ENCODE results near the gene KRTAP10-5.
"Not testable (repeated sequence)": the region's sequence is repeated elsewhere in the genome, so short reads cannot be mapped to it uniquely, and the experiment has no call there.

KRTAP10-5 gene

GRCh38 chr21:44590897-44591800 is 10.7 kb upstream of the KRTAP10-5 start:
- DNase-seq: not testable (repeated sequence)

DNA sequence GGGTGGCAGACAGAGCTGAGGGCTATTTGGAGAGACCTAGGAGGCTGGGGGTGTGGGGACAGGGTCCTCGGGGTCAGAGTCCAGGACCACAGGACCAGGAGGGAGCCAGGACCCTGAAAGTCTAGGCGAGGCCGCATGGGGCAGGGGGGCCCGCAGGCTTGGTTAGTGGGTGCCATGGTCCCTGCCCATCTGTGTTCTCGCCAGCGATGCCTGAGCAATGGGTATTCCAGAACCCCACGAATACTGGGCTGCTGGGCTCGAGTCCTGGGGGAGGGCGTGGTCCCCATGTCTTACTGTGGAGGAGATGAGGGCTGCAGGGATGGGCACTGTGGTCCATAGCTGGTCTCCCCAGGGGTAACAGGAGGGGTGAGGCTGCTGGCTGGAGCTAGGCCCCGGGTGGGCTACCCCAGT is 9.9 kb upstream of the KRTAP10-5 start:
- DNase-seq: no peak

GRCh38 chr21:44589586-44590305 is 9.3 kb upstream of the KRTAP10-5 start:
- DNase-seq: no peak

DNA sequence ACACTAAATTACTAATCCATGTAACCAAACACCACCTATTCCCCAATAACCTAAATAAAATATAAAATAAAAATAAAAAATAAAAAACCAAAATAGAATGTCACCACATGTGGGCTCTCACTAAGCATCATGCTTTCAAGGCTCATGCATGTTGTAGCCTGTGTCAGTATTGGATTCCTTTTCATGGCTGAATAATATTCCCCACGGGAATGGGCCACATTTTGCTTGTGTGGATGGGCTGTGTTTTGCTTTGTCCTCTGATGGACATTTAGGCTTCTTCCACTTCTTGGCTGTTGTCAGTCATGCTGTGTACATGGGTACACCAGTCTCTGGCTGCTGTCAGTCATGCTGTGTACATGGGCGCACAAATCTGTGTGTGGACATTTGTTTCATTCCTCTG is 8.7 kb upstream of the KRTAP10-5 start:
- DNase-seq: no peak

- DNase-seq: no peak
These were observed 5.5 kb upstream of the KRTAP10-5 start for GRCh38 chr21:44585892-44586291.

- no peak for DNase-seq
These were observed 3.4 kb upstream of the KRTAP10-5 start for GRCh38 chr21:44583800-44584147.

- no peak for DNase-seq
These were observed 2.8 kb upstream of the KRTAP10-5 start for GRCh38 chr21:44583089-44583799.

DNA sequence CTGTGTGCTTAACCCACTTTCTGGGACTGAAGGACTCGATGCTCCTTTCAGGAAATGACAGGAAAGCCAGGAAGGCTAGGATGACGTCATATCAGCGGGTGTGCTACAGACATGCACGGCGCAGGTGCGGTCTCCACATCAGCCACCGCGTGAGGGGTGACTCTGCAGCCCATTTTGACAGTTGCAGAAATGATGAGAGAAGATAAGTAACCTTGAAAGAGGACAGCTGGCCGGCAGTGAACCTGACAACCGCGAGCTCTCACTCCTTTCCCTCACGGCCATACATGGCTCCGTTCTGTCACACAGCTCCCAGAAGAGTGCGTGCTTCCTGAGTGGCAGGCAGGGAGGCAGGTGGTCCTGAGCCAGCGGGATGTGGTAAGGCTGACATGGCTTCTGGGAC is 1.7 kb upstream of the KRTAP10-5 start:
- DNase-seq: peak; percentile 14 to 32

GRCh38 chr21:44581158-44581557 is 754 bp upstream of the KRTAP10-5 start:
- DNase-seq: no peak

- DNase-seq: no peak
These were observed 615 bp downstream of the KRTAP10-5 start for GRCh38 chr21:44579833-44580144.

DNA sequence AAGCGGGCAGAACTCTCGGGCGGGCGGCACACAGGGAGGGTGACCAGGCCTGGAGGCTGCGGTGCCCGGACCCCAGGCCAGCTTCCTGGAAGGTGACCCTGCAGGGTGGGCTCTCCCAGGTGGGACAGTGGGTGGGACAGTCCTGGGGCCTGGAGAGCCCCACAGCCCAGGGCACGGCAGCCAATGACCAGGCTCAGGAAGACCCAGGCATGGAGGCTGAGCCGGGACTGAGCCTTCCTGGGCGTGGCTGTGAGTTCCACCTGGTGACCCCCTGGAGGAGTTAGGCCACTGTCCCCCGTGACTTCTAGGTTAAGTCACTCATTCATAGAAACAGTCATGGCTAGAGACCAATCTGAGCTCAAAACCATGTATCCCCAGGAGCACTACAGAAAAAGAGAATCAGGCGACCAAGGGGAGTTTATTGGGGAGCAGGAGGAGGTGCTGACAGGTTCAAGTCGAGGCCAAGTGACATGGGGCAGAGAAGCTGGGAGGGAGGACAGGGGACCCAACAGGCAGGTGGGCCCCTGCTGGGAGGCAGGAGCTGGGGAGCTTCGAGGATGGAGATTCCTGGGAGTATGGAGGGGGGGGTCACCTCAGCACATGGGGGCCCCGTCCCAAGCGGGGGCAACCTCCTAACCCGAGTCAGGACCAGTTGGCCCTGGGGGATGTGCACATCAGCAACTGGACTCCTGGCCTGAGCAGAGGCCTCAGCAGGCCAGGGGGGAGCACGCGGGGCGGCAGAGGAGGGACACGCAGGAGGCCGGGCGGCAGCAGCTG is 1.2 kb downstream of the KRTAP10-5 start:
- DNase-seq: no peak

DNA sequence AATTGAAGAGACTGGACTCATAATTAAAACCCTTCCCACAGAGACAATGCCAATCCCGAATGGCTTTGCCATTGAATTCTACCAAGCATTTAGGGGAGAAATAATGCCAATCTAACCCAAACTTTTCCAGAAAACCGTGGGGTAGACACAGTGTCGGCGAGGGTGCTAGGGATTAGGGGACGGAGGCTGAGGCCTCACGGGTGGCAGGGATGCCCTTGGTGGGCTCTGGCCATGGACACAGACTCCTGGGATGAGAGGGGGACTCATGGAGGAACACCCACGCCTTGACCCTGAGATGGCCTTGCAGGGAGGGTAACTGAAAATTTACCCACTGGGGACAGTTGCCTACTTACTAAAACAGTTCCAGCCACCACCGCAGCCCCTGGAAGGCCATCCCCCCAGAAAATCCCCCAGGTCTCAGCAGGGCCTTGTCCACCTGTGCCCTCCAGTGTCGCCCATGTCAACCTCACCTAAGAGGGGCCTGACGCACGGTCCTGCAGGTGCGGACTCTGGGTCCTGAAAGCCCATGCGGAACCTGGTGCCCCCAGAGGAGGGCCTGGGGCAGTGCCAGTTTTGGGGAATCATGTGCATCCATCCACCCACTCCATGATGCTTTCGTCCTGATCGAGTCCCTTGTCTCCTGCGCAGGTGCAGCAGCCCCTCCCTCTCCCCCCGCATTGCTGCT is 1.9 kb downstream of the KRTAP10-5 start:
- no peak for DNase-seq

DNA sequence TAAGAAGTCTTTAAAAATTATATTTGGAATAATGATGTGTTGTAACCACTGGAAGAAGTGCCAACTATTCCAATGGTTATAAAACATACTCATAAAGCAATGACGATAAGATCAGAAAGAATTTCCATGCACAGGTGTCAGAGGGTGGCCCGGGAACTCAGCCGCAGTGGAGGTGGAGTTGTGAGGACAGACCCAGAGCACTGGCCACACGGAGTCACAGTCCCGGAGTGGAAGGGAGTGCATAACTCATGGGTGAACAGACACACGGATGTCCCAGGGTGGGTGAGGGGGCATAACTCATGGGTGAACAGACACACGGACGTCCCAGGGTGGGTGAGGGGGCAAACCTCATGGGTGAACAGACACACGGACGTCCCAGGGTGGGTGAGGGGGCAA is 4.4 kb downstream of the KRTAP10-5 start:
- DNase-seq: no peak

DNA sequence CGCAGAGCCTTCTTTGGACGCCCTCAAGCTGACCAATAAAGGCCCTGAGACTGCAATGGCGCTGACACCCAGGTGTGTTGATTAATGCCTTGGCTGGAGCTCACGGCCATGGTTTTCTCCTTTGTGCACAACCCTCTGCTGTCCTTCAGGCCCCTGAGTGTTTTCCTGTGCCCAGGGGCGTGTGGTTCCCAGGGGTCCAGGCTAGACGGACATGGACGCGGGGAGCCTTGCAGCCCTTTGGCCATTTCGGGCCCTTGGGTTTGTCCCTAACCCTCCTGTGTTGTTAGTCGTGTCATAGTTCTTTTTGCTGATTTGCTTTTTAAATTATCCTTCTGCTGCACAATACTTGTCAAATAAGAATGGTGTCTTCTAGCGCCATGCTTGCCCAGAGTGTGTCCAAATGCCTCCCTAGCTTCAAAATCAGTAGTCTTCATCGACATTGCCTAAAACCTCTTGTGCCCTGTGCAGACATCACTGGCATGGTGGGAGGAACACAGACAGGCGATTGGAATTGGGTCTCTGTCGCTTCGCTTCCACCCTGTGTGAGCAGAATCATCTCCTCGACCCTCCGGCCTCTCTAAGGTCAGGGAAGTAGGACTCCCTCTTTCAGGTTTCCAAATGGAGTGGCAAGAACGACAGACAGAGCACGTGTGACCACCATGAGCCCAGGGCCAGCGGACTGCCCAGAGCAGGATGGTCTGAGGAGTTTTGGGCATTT is 4.9 kb downstream of the KRTAP10-5 start:
- no peak for DNase-seq

GRCh38 chr21:44574457-44575306 is 5.7 kb downstream of the KRTAP10-5 start:
- peak in 1 of 2 experiments; percentile 21 for DNase-seq

GRCh38 chr21:44573630-44574456 is 6.6 kb downstream of the KRTAP10-5 start, which contains the start of gene KRTAP10-4:
Gene KRTAP10-4, plus strand, starts transcription at chr21:44573729. Its CDS starts 30 bp downstream, at chr21:44573759.
- not testable (repeated sequence) for DNase-seq

- DNase-seq: no peak
These were observed 7.3 kb downstream of the KRTAP10-5 start for GRCh38 chr21:44572959-44573583.

DNA sequence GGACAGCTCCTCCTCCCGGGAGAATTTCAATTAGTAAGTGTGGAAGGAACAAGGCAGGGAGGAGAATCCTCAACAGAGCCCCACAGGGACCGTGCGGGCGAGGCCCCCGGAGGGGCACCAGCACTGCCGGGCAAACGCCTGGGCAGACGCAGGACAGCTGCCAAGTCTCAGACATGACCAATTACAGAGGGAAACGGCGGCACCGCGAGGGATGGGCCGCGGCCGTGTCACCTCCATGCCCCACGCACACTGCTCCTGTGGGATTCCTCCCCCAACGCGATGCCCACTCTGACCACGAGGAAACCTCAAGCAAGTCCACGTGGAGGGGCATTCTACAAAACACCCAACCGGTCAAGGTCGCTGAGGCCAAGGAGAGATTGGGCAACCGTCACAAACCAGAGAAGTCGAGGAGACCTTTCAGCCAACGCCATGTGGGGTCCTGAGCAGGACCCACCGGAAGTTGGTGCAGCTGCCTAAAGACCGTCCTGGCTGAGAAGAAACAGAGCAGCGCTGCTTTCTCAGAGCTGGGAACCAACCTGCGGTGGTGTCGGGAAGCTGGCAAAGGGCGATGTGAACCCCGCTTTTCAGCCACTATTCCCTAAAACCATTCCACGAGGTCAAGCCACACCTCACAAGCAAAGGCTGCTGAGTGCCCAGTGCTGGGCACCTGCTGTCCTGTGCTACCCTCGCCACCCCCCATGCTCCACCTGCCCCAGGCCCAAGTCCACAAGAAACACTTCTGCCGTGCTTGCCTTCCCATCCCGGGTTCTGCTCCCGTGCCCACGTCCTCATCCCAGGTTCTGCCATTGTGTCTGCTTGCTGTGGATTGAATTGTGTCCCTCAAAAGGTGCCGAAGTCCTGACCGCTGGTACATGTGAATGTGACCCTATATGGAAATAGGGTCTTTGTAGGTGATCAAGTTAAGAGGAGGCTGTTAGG is 8.3 kb downstream of the KRTAP10-5 start:
- DNase-seq: no peak
